Measurements from ENCODE around the gene SVOPL. TPM values are rescaled to one million over a fixed set of nuclear protein-coding genes. Genes with fewer than 3 reads are reported as not detected.

Gene SVOPL
- total and polyA plus RNA-seq, 2 donors (not counting 1 experiment from before 2014, with no cell fraction given): not detected

GRCh38 chr7:138701537-138701923 is 368 bp upstream of the SVOPL start:
- Histone ChIP-seq H3K27ac (ENCODE audit: insufficient read depth, low read length) (no peak overlapping the region), H3K4me2 (ENCODE audit: extremely low read depth, insufficient read depth, low read length) (no peak overlapping the region), H3K9ac (ENCODE audit: insufficient read depth, low read length) (no peak overlapping the region), H3K9me3 (ENCODE audit: control insufficient read depth, insufficient read depth, low read depth, low read length) (no peaks in the 10 kb centered on the region), H3K4me3 (replicated peaks in 1 of 4; ENCODE audit: control extremely low read depth in 1 of 4, insufficient read depth in 1 of 4, low read depth in 3 of 4, low read length in 4 of 4) (no peak overlapping the region), H3K36me3 (ENCODE audit: control insufficient read depth, insufficient read depth, low read length) (no peaks in the 10 kb centered on the region), H4K20me1 (ENCODE audit: control insufficient read depth, extremely low read depth, insufficient read depth, low read length) (no peaks in the 10 kb centered on the region), H3K27me3 (ENCODE audit: control insufficient read depth, insufficient read depth, low read length) (no peaks in the 10 kb centered on the region), H2AFZ (ENCODE audit: low read length) (no peak overlapping the region), H3K4me1 (ENCODE audit: control insufficient read depth, extremely low read depth, insufficient read depth, low read length) (no peaks in the 10 kb centered on the region), H3K79me2 (ENCODE audit: control insufficient read depth, insufficient read depth, low read length) (no peaks in the 10 kb centered on the region)
- TF ChIP-seq EZH2 (IDR thresholded peaks at IDR 0.05; ENCODE audit: low read length, missing control alignments): no peak
- TF ChIP-seq CTCF (conservative IDR thresholded peaks at IDR 0.05 in 1 of 2, IDR thresholded peaks at IDR 0.05 in 1 of 2; ENCODE audit: low read depth in 1 of 2, low read length in 2 of 2): no peak
- DNase-seq (ENCODE audit: low read depth in 2 of 2): no peak

GRCh38 chr7:138699661-138700060 is 1.5 kb downstream of the SVOPL start:
- Histone ChIP-seq H3K27ac (ENCODE audit: insufficient read depth, low read length) (no peak overlapping the region), H3K27me3 (ENCODE audit: control insufficient read depth, insufficient read depth, low read length) (no peaks in the 10 kb centered on the region), H3K79me2 (ENCODE audit: control insufficient read depth, insufficient read depth, low read length) (no peaks in the 10 kb centered on the region), H3K4me3 (replicated peaks in 1 of 4; ENCODE audit: control extremely low read depth in 1 of 4, insufficient read depth in 1 of 4, low read depth in 3 of 4, low read length in 4 of 4) (no peak overlapping the region), H3K9me3 (ENCODE audit: control insufficient read depth, insufficient read depth, low read depth, low read length) (no peaks in the 10 kb centered on the region), H3K4me2 (ENCODE audit: extremely low read depth, insufficient read depth, low read length) (no peak overlapping the region), H3K36me3 (ENCODE audit: control insufficient read depth, insufficient read depth, low read length) (no peaks in the 10 kb centered on the region), H3K9ac (ENCODE audit: insufficient read depth, low read length) (no peak overlapping the region), H2AFZ (ENCODE audit: low read length) (no peak overlapping the region), H4K20me1 (ENCODE audit: control insufficient read depth, extremely low read depth, insufficient read depth, low read length) (no peaks in the 10 kb centered on the region), H3K4me1 (ENCODE audit: control insufficient read depth, extremely low read depth, insufficient read depth, low read length) (no peaks in the 10 kb centered on the region)
- DNase-seq (ENCODE audit: low read depth in 2 of 2): no peak
- no peak for TF ChIP-seq CTCF (conservative IDR thresholded peaks at IDR 0.05 in 1 of 2, IDR thresholded peaks at IDR 0.05 in 1 of 2; ENCODE audit: low read depth in 1 of 2, low read length in 2 of 2)
- TF ChIP-seq EZH2 (IDR thresholded peaks at IDR 0.05; ENCODE audit: low read length, missing control alignments): no peak

- Histone ChIP-seq H3K4me1 (ENCODE audit: control insufficient read depth, extremely low read depth, insufficient read depth, low read length) (no peaks in the 10 kb centered on the region), H3K4me3 (replicated peaks in 1 of 4; ENCODE audit: control extremely low read depth in 1 of 4, insufficient read depth in 1 of 4, low read depth in 3 of 4, low read length in 4 of 4) (no peak overlapping the region), H2AFZ (ENCODE audit: low read length) (no peak overlapping the region), H3K9me3 (ENCODE audit: control insufficient read depth, insufficient read depth, low read depth, low read length) (no peaks in the 10 kb centered on the region), H3K4me2 (ENCODE audit: extremely low read depth, insufficient read depth, low read length) (no peak overlapping the region), H3K27me3 (ENCODE audit: control insufficient read depth, insufficient read depth, low read length) (no peaks in the 10 kb centered on the region), H4K20me1 (ENCODE audit: control insufficient read depth, extremely low read depth, insufficient read depth, low read length) (no peaks in the 10 kb centered on the region), H3K36me3 (ENCODE audit: control insufficient read depth, insufficient read depth, low read length) (no peaks in the 10 kb centered on the region), H3K27ac (ENCODE audit: insufficient read depth, low read length) (no peak overlapping the region), H3K79me2 (ENCODE audit: control insufficient read depth, insufficient read depth, low read length) (no peaks in the 10 kb centered on the region), H3K9ac (ENCODE audit: insufficient read depth, low read length) (no peak overlapping the region)
- no peak for DNase-seq (ENCODE audit: low read depth in 2 of 2)
- TF ChIP-seq EZH2 (IDR thresholded peaks at IDR 0.05; ENCODE audit: low read length, missing control alignments): no peak
- no peak for TF ChIP-seq CTCF (conservative IDR thresholded peaks at IDR 0.05 in 1 of 2, IDR thresholded peaks at IDR 0.05 in 1 of 2; ENCODE audit: low read depth in 1 of 2, low read length in 2 of 2)
These were observed 2.9 kb downstream of the SVOPL start for GRCh38 chr7:138698281-138698680.

Measured in fibroblast of lung (primary cell).